Measurements from ENCODE around the gene TSPAN9. TPM values are rescaled to one million over a fixed set of nuclear protein-coding genes. Genes with fewer than 3 reads are reported as not detected.

TSPAN9 gene
- total RNA-seq, 3 donors from 2014 or later (not counting 1 experiment from before 2014, with no cell fraction given), result 0.86 to 1.6 (median 1.1) TPM

DNA sequence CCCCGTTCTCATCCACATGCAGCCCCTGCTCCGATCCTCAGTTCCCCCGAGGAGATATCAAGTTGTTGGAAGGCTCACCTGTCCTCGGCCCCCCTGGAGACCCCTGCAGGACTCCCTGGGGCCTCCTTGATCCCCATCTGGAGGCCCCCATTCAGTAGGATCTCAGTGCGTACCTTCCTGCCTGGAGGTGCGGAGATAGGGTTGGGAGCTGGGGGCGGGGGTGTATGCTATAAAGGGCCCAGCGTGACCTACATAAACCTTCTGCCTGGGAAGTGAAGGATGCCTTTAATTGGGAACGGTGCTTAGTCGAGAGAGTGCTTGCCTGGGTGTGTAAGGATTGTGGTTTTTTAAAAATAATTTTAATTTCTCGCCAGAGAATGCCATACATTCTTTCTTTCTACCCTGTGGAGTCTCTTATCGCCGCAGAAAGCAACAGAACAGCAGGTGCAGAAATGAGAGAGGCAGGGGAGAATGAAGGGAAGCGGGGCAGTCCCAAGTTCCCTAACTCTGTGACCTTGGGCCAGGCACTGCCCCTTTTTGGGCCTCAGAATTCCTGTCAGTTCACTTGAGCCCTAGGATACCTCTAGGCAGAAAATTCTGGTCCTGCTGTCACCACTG, 153.7 kb downstream of the TSPAN9 start:
- no peak for ATAC-seq
- 81% methylated on average over 11 of the region's 14 CpGs for WGBS (ENCODE audit: insufficient coverage)

DNA sequence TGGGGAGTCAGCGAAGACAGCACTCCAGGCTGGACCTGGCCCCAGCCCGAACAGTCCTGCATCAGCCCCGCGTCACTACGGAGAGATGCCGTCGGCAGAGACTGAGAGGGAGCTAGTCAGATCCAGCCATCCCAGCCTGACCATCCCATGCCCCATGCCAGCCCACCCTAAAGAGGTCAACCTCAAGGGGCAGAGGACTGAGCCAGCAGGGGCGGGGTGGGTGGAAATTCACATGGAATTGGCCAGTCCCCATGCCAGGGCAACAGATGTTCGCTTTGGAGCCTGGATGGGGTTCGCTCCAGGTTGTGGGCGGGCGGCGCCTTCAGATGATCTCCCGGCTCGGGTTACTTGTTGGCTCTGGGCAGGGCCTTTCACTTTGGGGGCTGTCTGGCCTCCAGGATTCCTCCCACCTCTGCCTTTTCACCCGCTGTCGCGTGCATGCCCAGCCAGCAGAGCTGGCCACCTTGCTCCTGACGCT, 154.3 kb downstream of the TSPAN9 start:
- no peaks in the 10 kb centered on the region for H3K9me3 Mint-ChIP-seq
- H3K36me3 Mint-ChIP-seq, result no peaks in the 10 kb centered on the region
- H3K4me3 Mint-ChIP-seq, result no peak overlapping the region
- H3K4me1 Mint-ChIP-seq, result no peaks in the 10 kb centered on the region
- Histone ChIP-seq H3K4me1 (ENCODE audit: control insufficient read depth, insufficient read depth, low read length) (no peaks in the 10 kb centered on the region), H3K9me3 (ENCODE audit: control insufficient read depth, insufficient read depth, low read length) (no peaks in the 10 kb centered on the region), H3K4me3 (ENCODE audit: low read length) (no peak overlapping the region), H3K27ac (ENCODE audit: low read length) (no peak overlapping the region), H3K36me3 (ENCODE audit: control insufficient read depth, insufficient read depth, low read length) (no peaks in the 10 kb centered on the region), H3K27me3 (ENCODE audit: control insufficient read depth, insufficient read depth, low read length) (no peaks in the 10 kb centered on the region)
- H3K27me3 Mint-ChIP-seq (ENCODE audit: low read depth in 2 of 2), result peaks cover 0 to 4% of the 10 kb centered on the region in 2 donors
- intact Hi-C loops (cut with micrococcal nuclease), result no loop called here
- no peak overlapping the region for H3K27ac Mint-ChIP-seq
- WGBS (ENCODE audit: insufficient coverage), result 91% methylated on average over 19 of the region's 19 CpGs
- TF ChIP-seq, protein P1, sequence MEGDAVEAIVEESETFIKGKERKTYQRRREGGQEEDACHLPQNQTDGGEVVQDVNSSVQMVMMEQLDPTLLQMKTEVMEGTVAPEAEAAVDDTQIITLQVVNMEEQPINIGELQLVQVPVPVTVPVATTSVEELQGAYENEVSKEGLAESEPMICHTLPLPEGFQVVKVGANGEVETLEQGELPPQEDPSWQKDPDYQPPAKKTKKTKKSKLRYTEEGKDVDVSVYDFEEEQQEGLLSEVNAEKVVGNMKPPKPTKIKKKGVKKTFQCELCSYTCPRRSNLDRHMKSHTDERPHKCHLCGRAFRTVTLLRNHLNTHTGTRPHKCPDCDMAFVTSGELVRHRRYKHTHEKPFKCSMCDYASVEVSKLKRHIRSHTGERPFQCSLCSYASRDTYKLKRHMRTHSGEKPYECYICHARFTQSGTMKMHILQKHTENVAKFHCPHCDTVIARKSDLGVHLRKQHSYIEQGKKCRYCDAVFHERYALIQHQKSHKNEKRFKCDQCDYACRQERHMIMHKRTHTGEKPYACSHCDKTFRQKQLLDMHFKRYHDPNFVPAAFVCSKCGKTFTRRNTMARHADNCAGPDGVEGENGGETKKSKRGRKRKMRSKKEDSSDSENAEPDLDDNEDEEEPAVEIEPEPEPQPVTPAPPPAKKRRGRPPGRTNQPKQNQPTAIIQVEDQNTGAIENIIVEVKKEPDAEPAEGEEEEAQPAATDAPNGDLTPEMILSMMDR (IDR thresholded peaks at IDR 0.05), result no peak
- ATAC-seq (no peak), DNase-seq (no peak)

More for the DNA sequence above, 153.7 kb downstream of the TSPAN9 start:
- Mint-ChIP-seq H3K27ac (no peak overlapping the region), H3K27me3 (ENCODE audit: low read depth in 2 of 2) (peaks cover 0 to 4% of the 10 kb centered on the region in 2 donors), H3K36me3 (no peaks in the 10 kb centered on the region), H3K4me1 (no peaks in the 10 kb centered on the region), H3K4me3 (no peak overlapping the region), H3K9me3 (no peaks in the 10 kb centered on the region)
- intact Hi-C loops (cut with micrococcal nuclease), result no loop called here
- TF ChIP-seq, protein P1 (IDR thresholded peaks at IDR 0.05), result no peak
- Histone ChIP-seq H3K4me1 (ENCODE audit: control insufficient read depth, insufficient read depth, low read length) (no peaks in the 10 kb centered on the region), H3K36me3 (ENCODE audit: control insufficient read depth, insufficient read depth, low read length) (no peaks in the 10 kb centered on the region), H3K27ac (ENCODE audit: low read length) (no peak overlapping the region), H3K27me3 (ENCODE audit: control insufficient read depth, insufficient read depth, low read length) (no peaks in the 10 kb centered on the region), H3K4me3 (ENCODE audit: low read length) (no peak overlapping the region), H3K9me3 (ENCODE audit: control insufficient read depth, insufficient read depth, low read length) (no peaks in the 10 kb centered on the region)
- DNase-seq, result no peak

DNA sequence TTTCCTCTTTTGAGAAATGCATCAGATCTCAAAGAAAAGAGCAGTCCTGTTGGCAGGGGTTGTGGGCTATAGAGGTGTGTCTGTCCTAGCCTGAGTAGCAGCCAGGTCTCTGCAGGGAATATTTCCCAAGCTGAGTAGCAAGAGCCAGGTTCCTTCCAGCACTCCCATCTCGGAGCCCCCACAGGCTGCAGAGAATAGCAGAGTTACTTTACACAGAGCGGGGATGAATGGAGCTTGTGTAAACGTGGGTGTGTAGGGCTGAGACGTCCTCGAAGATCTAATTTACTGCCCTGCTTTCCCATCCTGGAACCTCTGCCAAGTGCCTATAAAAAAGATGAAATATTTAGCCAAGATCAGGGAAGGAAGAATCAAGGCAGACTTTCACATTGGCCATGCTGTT, 156.6 kb downstream of the TSPAN9 start:
- peaks cover 0 to 4% of the 10 kb centered on the region in 2 donors for H3K27me3 Mint-ChIP-seq (ENCODE audit: low read depth in 2 of 2)

More for the DNA sequence above, 156.6 kb downstream of the TSPAN9 start:
- H3K27ac Mint-ChIP-seq, result no peak overlapping the region
- no peaks in the 10 kb centered on the region for H3K36me3 Mint-ChIP-seq
- DNase-seq, result no peak
- WGBS (ENCODE audit: insufficient coverage), result 70% methylated on average over 5 of the region's 5 CpGs
- Histone ChIP-seq H3K4me1 (ENCODE audit: control insufficient read depth, insufficient read depth, low read length) (no peaks in the 10 kb centered on the region), H3K27me3 (ENCODE audit: control insufficient read depth, insufficient read depth, low read length) (no peaks in the 10 kb centered on the region), H3K27ac (ENCODE audit: low read length) (no peak overlapping the region), H3K36me3 (ENCODE audit: control insufficient read depth, insufficient read depth, low read length) (no peaks in the 10 kb centered on the region), H3K4me3 (ENCODE audit: low read length) (no peak overlapping the region), H3K9me3 (ENCODE audit: control insufficient read depth, insufficient read depth, low read length) (no peaks in the 10 kb centered on the region)
- TF ChIP-seq, protein P1 (IDR thresholded peaks at IDR 0.05), result no peak
- no peak overlapping the region for H3K4me3 Mint-ChIP-seq
- H3K9me3 Mint-ChIP-seq, result no peaks in the 10 kb centered on the region
- H3K4me1 Mint-ChIP-seq, result no peaks in the 10 kb centered on the region
- intact Hi-C loops (cut with micrococcal nuclease), result no loop called here
- ATAC-seq, result no peak

Data from natural killer cell (primary cell).